Cardiac fibroblast (primary cell): ENCODE measurements around the gene CKB.

Experiments
- DNase-seq, 2 donors: peaks; one replicate each; pipeline versions ENCODE4 v3.0.0 to v3.0.0-alpha.2; 2010; ENCODE audit warnings: low read depth in 2 of 2
- H3K4me3 ChIP-seq, 2 donors: replicated peaks in 1 of 2; 1 replicate in 1 of 2; 2 replicates in 1 of 2; pipeline ENCODE4 v1.5.1; 2011; ENCODE audit warnings: low read depth in 2 of 2, low read length in 2 of 2, mild to moderate bottlenecking in 2 of 2, moderate library complexity in 1 of 2
- CTCF ChIP-seq: IDR thresholded peaks from one replicate; pipeline ENCODE4 v1.5.1; 2011; ENCODE audit warnings: low read depth, mild to moderate bottlenecking, low read length, inconsistent platforms

Gene CKB

GRCh38 chr14:103508521-103509329 is 13.9 kb downstream of the CKB start:
- H3K4me3 ChIP-seq, result no peak overlapping the region
- no peak for TF ChIP-seq CTCF
- DNase-seq, result no peak

DNA sequence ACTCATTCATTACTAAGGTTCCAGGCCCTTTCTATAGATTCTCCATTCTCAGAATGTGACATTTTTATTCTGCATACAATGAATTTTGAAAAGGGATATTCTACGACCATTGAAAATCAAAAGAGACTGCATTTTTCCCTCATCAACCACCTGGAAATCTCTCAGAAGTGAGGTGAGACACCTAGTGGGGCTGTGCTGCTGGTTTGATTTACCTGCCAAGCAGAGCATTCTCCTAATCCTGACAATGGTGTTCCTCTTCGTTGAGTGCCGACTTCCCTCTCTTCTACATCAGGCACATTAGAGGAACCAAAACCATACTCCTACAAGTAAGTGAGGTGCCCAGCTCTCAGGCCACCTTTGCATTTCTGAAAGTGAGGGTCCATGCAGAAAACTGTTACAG is 14.9 kb downstream of the CKB start:
- no peak for DNase-seq
- H3K4me3 ChIP-seq, result no peak overlapping the region
- TF ChIP-seq CTCF, result no peak

DNA sequence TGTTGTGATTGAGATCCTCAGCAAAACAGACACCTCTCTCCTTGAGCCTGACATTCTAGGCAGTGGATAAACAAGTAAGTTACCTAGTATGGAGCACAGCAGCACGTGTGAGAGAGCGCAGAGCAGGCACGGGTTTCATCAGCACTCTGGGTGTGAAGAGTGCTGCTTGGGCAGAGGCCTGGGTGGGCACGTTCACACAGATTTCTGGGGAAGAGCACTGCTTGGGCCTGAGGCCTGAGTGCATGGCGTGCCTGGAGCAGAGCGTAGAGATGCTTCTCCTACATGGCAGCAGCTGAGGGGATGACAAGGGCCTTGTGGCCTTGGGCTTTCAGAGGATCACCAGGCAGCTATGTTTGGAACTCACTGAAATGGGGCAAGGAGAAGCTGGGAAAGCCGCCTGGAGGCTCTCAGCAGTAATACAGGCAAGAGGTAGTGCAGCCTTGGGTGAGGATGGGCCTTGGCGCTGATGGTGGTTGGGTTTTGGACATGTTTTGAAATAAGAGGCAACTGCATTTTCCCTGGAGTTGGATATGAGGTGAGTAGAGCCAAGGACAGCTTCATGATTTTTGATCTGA is 17.6 kb downstream of the CKB start:
- no peak overlapping the region for H3K4me3 ChIP-seq
- no peak for DNase-seq
- peak; percentile 15 for TF ChIP-seq CTCF

DNA sequence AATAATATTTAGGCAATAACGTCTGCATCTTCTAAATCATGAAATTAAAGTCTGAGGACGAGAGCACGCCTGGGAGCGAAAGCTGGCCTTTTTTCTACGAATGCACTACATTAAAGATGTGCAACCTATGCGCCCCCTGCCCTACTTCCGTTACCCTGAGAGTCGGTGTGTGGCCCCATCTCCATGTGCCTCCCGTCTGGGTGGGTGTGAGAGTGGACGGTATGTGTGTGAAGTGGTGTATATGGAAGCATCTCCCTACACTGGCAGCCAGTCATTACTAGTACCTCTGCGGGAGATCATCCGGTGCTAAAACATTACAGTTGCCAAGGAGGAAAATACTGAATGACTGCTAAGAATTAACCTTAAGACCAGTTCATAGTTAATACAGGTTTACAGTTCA is 19.3 kb downstream of the CKB start:
- H3K4me3 ChIP-seq, result no peak overlapping the region
- no peak for TF ChIP-seq CTCF
- no peak for DNase-seq

GRCh38 chr14:103502877-103503276 is 19.8 kb downstream of the CKB start:
- no peak overlapping the region for H3K4me3 ChIP-seq
- no peak for TF ChIP-seq CTCF
- no peak for DNase-seq

- H3K4me3 ChIP-seq, result no peak overlapping the region
- DNase-seq, result no peak
- no peak for TF ChIP-seq CTCF
Measured at GRCh38 chr14:103501921-103502669, 20.5 kb downstream of the CKB start.
